Fibroblast of villous mesenchyme (primary cell): Measurements from ENCODE around the gene GEMIN7. TPM values are rescaled to one million over a fixed set of nuclear protein-coding genes. Genes with fewer than 3 reads are reported as not detected.

Source experiments
- DNase-seq: peaks from one replicate; pipeline ENCODE4 v3.0.0-alpha.2; 2010; ENCODE audit warnings: low read depth
- H3K4me3 ChIP-seq: 2 replicates; pipeline ENCODE4 v1.5.1; 2011; ENCODE audit warnings: low read depth, mild to moderate bottlenecking, low read length
- CTCF ChIP-seq: IDR thresholded peaks from 2 replicates; pipeline ENCODE4 v1.5.1; 2012; ENCODE audit warnings: low read depth, mild to moderate bottlenecking, low read length; ENCODE audit not compliant: insufficient read depth
- total RNA-seq: library from RNA; depleted of rRNA; stranded (reverse); fragments of >200 nt; gene quantifications from 2 replicates; pipeline ENCODE4 v1.2.3, GENCODE V29; 2012

Gene GEMIN7
- total RNA-seq, 1 donor = 16.0 TPM

- TF ChIP-seq CTCF = no peak
- no peak for DNase-seq
These were observed 43.8 kb downstream of the GEMIN7 start for GRCh38 chr19:45122832-45123231.

GRCh38 chr19:45123440-45123850 lies 44.4 kb downstream of the GEMIN7 start:
- TF ChIP-seq CTCF = no peak
- DNase-seq = no peak

More at GRCh38 chr19:45122832-45123231, 43.8 kb downstream of the GEMIN7 start:
- H3K4me3 ChIP-seq = no peak overlapping the region

GRCh38 chr19:45124021-45124420 lies 45.0 kb downstream of the GEMIN7 start:
- TF ChIP-seq CTCF = no peak
- DNase-seq = no peak
- no peak overlapping the region for H3K4me3 ChIP-seq

More at GRCh38 chr19:45123440-45123850, 44.4 kb downstream of the GEMIN7 start:
- H3K4me3 ChIP-seq = no peak overlapping the region

DNA sequence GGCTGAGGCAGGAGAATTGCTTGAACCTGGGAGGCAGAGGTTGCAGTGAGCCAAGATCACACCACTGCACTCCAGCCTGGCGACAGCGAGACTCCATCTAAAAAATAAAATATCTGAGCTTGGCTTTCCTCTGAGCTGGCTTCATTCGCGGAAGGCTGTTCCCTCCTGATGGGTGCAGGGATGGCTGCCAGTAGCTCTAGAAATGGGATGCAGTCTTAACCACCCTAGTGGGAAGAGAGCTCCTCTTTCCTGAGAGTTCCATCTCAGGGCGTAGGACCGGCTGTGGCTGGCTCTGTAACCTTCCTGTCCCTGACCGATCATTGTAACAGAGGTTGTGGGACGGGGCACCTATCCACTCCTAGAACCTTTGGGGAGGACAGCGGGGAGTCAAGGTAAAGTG lies 46.3 kb downstream of the GEMIN7 start:
- no peak for DNase-seq
- H3K4me3 ChIP-seq = no peak overlapping the region
- no peak for TF ChIP-seq CTCF

DNA sequence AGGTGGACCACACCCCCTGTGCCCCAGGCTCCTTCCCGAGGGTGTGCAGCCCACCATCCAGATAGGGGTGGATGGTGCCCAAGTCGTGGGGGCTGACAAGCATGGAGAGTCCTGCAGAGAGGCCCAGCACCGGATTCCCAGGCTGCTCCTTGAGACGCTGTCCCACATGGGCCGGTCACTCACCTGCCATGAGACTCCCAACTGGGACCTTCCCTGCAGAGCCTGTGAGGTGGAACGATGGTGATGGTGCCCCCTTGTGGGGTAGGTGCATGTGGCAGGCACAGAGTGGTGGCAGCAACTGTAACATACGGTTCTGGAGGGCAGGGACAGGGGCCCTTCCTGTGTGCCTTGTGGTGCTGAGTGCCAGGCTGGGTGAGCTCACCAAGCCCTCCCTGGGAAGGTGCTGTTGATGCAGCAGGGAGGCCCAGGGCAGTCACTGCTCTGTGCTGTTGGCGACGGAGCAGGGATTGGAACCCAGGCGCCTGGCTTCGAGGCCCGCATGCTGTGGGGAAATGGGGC lies 47.0 kb downstream of the GEMIN7 start:
- no peak overlapping the region for H3K4me3 ChIP-seq
- peak; percentile 53 for DNase-seq
- peak; percentile 85 for TF ChIP-seq CTCF

- TF ChIP-seq CTCF = no peak
- no peak for DNase-seq
- H3K4me3 ChIP-seq = no peak overlapping the region
These were observed 47.6 kb downstream of the GEMIN7 start for GRCh38 chr19:45126654-45127053.

GRCh38 chr19:45128146-45128545 lies 49.1 kb downstream of the GEMIN7 start:
- no peak overlapping the region for H3K4me3 ChIP-seq
- DNase-seq = no peak
- no peak for TF ChIP-seq CTCF
